ENCODE measurements around the gene GPRC5D.

The GPRC5D gene

DNA sequence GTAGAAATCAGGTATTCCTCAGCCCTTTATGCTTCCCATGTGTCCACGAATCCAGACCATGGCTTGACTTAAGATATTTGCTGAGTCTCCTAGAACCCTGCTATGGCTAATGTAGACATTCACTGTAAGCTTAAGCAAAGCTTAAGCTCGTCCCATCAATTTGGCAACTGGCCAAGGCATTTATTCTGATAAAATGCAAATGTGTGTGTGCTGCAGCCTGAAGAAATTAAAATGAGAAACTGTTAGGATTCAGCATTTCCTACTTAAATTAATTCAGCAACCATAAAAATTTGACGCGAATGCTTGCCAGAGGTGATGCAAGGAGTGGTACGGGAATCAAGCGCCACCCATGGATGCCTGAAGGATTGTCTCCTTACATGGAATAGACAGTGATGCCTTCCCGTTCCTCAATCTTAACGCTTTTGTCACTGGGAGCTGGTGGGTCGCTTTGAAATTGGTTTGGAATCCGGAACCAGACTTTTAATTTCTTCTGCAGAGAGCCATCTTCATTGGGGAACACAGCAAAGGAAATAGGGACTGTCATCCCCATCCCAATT lies 34.9 kb upstream of the GPRC5D start:
- Histone ChIP-seq H3K9me2 (replicated peaks; ENCODE audit: low read depth, low read length) (no peaks in the 10 kb centered on the region), H3K27me3 (ENCODE audit: insufficient read depth, low read length, poor library complexity, severe bottlenecking) (no peaks in the 10 kb centered on the region), H2AFZ (ENCODE audit: low read length) (no peak overlapping the region), H3K9me3 (ENCODE audit: insufficient read depth, low read depth, low read length) (no peaks in the 10 kb centered on the region), H3K4me2 (ENCODE audit: low read depth, low read length, poor library complexity, severe bottlenecking) (no peak overlapping the region), H3K4me3 (ENCODE audit: low read length, poor library complexity, severe bottlenecking) (no peak overlapping the region), H3K4me1 (ENCODE audit: insufficient read depth, low read length, poor library complexity, severe bottlenecking) (no peaks in the 10 kb centered on the region), H3K9ac (ENCODE audit: low read depth, low read length, poor library complexity, severe bottlenecking) (no peak overlapping the region), H3F3A (ENCODE audit: low read depth) (no peaks in the 10 kb centered on the region), H3K36me3 (ENCODE audit: insufficient read depth, low read length) (no peaks in the 10 kb centered on the region), H4K20me1 (ENCODE audit: insufficient read depth, low read length, poor library complexity, severe bottlenecking) (no peaks in the 10 kb centered on the region), H3K79me2 (ENCODE audit: insufficient read depth, low read length) (no peaks in the 10 kb centered on the region)
- TF ChIP-seq EZH2phosphoT487 (IDR thresholded peaks at IDR 0.05; ENCODE audit: borderline replicate concordance) = no peak
- TF ChIP-seq, protein P1, sequence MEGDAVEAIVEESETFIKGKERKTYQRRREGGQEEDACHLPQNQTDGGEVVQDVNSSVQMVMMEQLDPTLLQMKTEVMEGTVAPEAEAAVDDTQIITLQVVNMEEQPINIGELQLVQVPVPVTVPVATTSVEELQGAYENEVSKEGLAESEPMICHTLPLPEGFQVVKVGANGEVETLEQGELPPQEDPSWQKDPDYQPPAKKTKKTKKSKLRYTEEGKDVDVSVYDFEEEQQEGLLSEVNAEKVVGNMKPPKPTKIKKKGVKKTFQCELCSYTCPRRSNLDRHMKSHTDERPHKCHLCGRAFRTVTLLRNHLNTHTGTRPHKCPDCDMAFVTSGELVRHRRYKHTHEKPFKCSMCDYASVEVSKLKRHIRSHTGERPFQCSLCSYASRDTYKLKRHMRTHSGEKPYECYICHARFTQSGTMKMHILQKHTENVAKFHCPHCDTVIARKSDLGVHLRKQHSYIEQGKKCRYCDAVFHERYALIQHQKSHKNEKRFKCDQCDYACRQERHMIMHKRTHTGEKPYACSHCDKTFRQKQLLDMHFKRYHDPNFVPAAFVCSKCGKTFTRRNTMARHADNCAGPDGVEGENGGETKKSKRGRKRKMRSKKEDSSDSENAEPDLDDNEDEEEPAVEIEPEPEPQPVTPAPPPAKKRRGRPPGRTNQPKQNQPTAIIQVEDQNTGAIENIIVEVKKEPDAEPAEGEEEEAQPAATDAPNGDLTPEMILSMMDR (conservative IDR thresholded peaks at IDR 0.05; ENCODE audit: low read length) = no peak

DNA sequence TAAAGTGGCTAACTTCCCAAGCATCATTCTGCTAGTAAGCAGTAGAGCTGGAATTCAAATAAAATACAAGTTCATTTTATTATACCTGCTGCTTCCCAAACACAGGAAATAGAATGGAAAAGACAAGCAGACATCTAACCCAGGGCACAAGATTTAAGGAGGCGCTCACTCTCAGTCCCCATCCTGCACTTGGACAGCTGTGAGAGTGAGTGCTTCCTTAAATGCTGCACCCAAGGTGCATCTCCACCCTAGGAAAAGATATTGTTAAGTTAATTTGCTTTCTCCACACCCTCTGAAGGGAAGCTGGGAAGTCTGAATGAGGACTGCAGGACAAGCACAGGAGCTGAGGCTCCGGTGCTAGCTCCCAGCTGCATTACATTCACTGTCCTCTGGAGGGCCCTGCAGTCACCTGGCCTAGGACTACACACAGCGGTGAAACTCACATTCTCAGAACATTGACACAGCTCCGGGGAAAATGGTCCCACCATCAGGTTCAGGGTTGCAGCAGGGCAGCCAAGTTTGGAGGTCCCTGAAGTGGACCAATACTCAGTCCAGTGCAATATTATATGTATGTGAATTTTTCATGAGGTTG lies 33.9 kb upstream of the GPRC5D start:
- Histone ChIP-seq H3K27me3 (ENCODE audit: insufficient read depth, low read length, poor library complexity, severe bottlenecking) (no peaks in the 10 kb centered on the region), H3K4me3 (ENCODE audit: low read length, poor library complexity, severe bottlenecking) (no peak overlapping the region), H3K9me3 (ENCODE audit: insufficient read depth, low read depth, low read length) (no peaks in the 10 kb centered on the region), H3K79me2 (ENCODE audit: insufficient read depth, low read length) (no peaks in the 10 kb centered on the region), H3K4me1 (ENCODE audit: insufficient read depth, low read length, poor library complexity, severe bottlenecking) (no peaks in the 10 kb centered on the region), H4K20me1 (ENCODE audit: insufficient read depth, low read length, poor library complexity, severe bottlenecking) (no peaks in the 10 kb centered on the region), H2AFZ (ENCODE audit: low read length) (no peak overlapping the region), H3F3A (ENCODE audit: low read depth) (no peaks in the 10 kb centered on the region), H3K36me3 (ENCODE audit: insufficient read depth, low read length) (no peaks in the 10 kb centered on the region), H3K9ac (ENCODE audit: low read depth, low read length, poor library complexity, severe bottlenecking) (no peak overlapping the region), H3K4me2 (ENCODE audit: low read depth, low read length, poor library complexity, severe bottlenecking) (no peak overlapping the region), H3K9me2 (replicated peaks; ENCODE audit: low read depth, low read length) (no peaks in the 10 kb centered on the region)
- TF ChIP-seq EZH2phosphoT487 (IDR thresholded peaks at IDR 0.05; ENCODE audit: borderline replicate concordance) = no peak
- TF ChIP-seq, protein P1 (conservative IDR thresholded peaks at IDR 0.05; ENCODE audit: low read length) = peak; percentile 74

DNA sequence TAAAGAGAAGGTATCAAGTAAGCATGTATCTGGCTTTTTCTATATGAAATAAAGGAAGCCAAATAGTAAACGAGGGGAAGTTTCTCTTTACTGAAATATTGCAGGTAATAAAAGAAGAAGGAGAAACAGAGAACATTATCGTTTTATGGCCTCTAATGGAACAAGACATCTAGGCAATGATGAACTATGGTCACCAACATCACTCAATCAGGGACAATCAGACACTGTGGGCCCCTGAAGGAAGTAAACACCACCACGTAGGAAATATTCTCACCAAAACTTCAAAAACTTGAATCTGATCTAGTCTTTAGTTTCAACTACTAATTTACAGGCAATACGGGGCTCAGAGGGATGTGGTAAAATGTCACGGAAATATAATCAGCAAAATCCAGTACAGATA lies 32.2 kb upstream of the GPRC5D start:
- Histone ChIP-seq H3K9ac (ENCODE audit: low read depth, low read length, poor library complexity, severe bottlenecking) (no peak overlapping the region), H3K27me3 (ENCODE audit: insufficient read depth, low read length, poor library complexity, severe bottlenecking) (no peaks in the 10 kb centered on the region), H3K9me2 (replicated peaks; ENCODE audit: low read depth, low read length) (no peaks in the 10 kb centered on the region), H3K4me2 (ENCODE audit: low read depth, low read length, poor library complexity, severe bottlenecking) (no peak overlapping the region), H3K79me2 (ENCODE audit: insufficient read depth, low read length) (no peaks in the 10 kb centered on the region), H3K36me3 (ENCODE audit: insufficient read depth, low read length) (no peaks in the 10 kb centered on the region), H3F3A (ENCODE audit: low read depth) (no peaks in the 10 kb centered on the region), H2AFZ (ENCODE audit: low read length) (no peak overlapping the region), H3K4me1 (ENCODE audit: insufficient read depth, low read length, poor library complexity, severe bottlenecking) (no peaks in the 10 kb centered on the region), H3K9me3 (ENCODE audit: insufficient read depth, low read depth, low read length) (no peaks in the 10 kb centered on the region), H3K4me3 (ENCODE audit: low read length, poor library complexity, severe bottlenecking) (no peak overlapping the region), H4K20me1 (ENCODE audit: insufficient read depth, low read length, poor library complexity, severe bottlenecking) (no peaks in the 10 kb centered on the region)
- TF ChIP-seq EZH2phosphoT487 (IDR thresholded peaks at IDR 0.05; ENCODE audit: borderline replicate concordance) = no peak
- TF ChIP-seq, protein P1 (conservative IDR thresholded peaks at IDR 0.05; ENCODE audit: low read length) = no peak

Data from Loucy (cell line).